Measurements from ENCODE around the gene KIRREL3. TPM values are rescaled to one million over a fixed set of nuclear protein-coding genes. Genes with fewer than 3 reads are reported as not detected.

KIRREL3 gene
- total RNA-seq, 1 donor from 2014 or later, result 0.26 TPM

GRCh38 chr11:126833065-126833464 is 167.5 kb downstream of the KIRREL3 start:
- Mint-ChIP-seq H3K27ac (no peak overlapping the region), H3K4me3 (ENCODE audit: low read depth) (no peak overlapping the region), H3K4me1 (ENCODE audit: low read depth) (peaks cover 9% of the 10 kb centered on the region), H3K36me3 (ENCODE audit: insufficient read depth) (no peaks in the 10 kb centered on the region), H3K27me3 (peaks cover 46% of the 10 kb centered on the region), H3K9me3 (ENCODE audit: low read depth) (no peaks in the 10 kb centered on the region)
- TF ChIP-seq CTCF (IDR thresholded peaks at IDR 0.05; ENCODE audit: unreplicated experiment), result no peak
- DNase-seq (ENCODE audit: low spot score, unreplicated experiment), result no peak

- peaks cover 8% of the 10 kb centered on the region for H3K4me1 Mint-ChIP-seq (ENCODE audit: low read depth)
- H3K27ac Mint-ChIP-seq, result no peak overlapping the region
- TF ChIP-seq CTCF (IDR thresholded peaks at IDR 0.05; ENCODE audit: unreplicated experiment), result no peak
- H3K9me3 Mint-ChIP-seq (ENCODE audit: low read depth), result no peaks in the 10 kb centered on the region
- no peaks in the 10 kb centered on the region for H3K36me3 Mint-ChIP-seq (ENCODE audit: insufficient read depth)
- peaks cover 47% of the 10 kb centered on the region for H3K27me3 Mint-ChIP-seq
- no peak overlapping the region for H3K4me3 Mint-ChIP-seq (ENCODE audit: low read depth)
- DNase-seq (ENCODE audit: low spot score, unreplicated experiment), result no peak
Observed at GRCh38 chr11:126832387-126832786, 168.2 kb downstream of the KIRREL3 start.

GRCh38 chr11:126830216-126830806 is 170.3 kb downstream of the KIRREL3 start:
- Mint-ChIP-seq H3K36me3 (ENCODE audit: insufficient read depth) (no peaks in the 10 kb centered on the region), H3K4me3 (ENCODE audit: low read depth) (no peak overlapping the region)

GRCh38 chr11:126829716-126830115 is 170.9 kb downstream of the KIRREL3 start:
- Mint-ChIP-seq H3K4me3 (ENCODE audit: low read depth) (no peak overlapping the region), H3K9me3 (ENCODE audit: low read depth) (no peaks in the 10 kb centered on the region), H3K27me3 (peaks cover 56% of the 10 kb centered on the region), H3K4me1 (ENCODE audit: low read depth) (peaks cover 8% of the 10 kb centered on the region), H3K27ac (no peak overlapping the region), H3K36me3 (ENCODE audit: insufficient read depth) (no peaks in the 10 kb centered on the region)
- TF ChIP-seq CTCF (IDR thresholded peaks at IDR 0.05; ENCODE audit: unreplicated experiment), result no peak
- no peak for DNase-seq (ENCODE audit: low spot score, unreplicated experiment)

More at GRCh38 chr11:126830216-126830806, 170.3 kb downstream of the KIRREL3 start:
- Mint-ChIP-seq H3K9me3 (ENCODE audit: low read depth) (no peaks in the 10 kb centered on the region), H3K27me3 (peaks cover 60% of the 10 kb centered on the region), H3K4me1 (ENCODE audit: low read depth) (peaks cover 8% of the 10 kb centered on the region), H3K27ac (no peak overlapping the region)
- TF ChIP-seq CTCF (IDR thresholded peaks at IDR 0.05; ENCODE audit: unreplicated experiment), result no peak
- no peak for DNase-seq (ENCODE audit: low spot score, unreplicated experiment)

GRCh38 chr11:126824035-126824607 is 176.4 kb downstream of the KIRREL3 start:
- H3K9me3 Mint-ChIP-seq (ENCODE audit: low read depth), result no peaks in the 10 kb centered on the region
- DNase-seq (ENCODE audit: low spot score, unreplicated experiment), result no peak
- H3K36me3 Mint-ChIP-seq (ENCODE audit: insufficient read depth), result no peaks in the 10 kb centered on the region
- H3K4me1 Mint-ChIP-seq (ENCODE audit: low read depth), result peaks cover 13% of the 10 kb centered on the region
- peaks cover 74% of the 10 kb centered on the region for H3K27me3 Mint-ChIP-seq
- TF ChIP-seq CTCF (IDR thresholded peaks at IDR 0.05; ENCODE audit: unreplicated experiment), result no peak
- H3K4me3 Mint-ChIP-seq (ENCODE audit: low read depth), result no peak overlapping the region
- H3K27ac Mint-ChIP-seq, result peak overlapping the region; percentile 1

Data from progenitor cell of endocrine pancreas (in vitro differentiated cells).